Kidney (tissue), 14 donors: ENCODE data around the gene SYT9. TPM values are rescaled to one million over a fixed set of nuclear protein-coding genes. Genes with fewer than 3 reads are reported as not detected.
A peak's percentile ranks its signal among the peaks of the same experiment; 100 is the strongest.

ENCODE experiments used
- DNase-seq, 5 donors: peaks; one replicate each; pipeline ENCODE4 v3.0.0-alpha.2; 2013 to 2020
- FAIRE-seq: peaks from 2 replicates; lab custom pipeline; 2012; peaks lifted over from hg19 to GRCh38; lab: Jason Lieb, UNC
- H3K27ac ChIP-seq, 2 donors: one replicate each; pipeline ENCODE4 v1.7.0; 2013; ENCODE audit warnings: low read depth in 2 of 2, low read length in 2 of 2, inconsistent platforms in 1 of 2
- H3K27me3 ChIP-seq: one replicate; pipeline ENCODE4 v1.7.1; 2013; ENCODE audit warnings: low read length, inconsistent platforms; ENCODE audit not compliant: control insufficient read depth, insufficient read depth
- H3K36me3 ChIP-seq, 3 donors: one replicate each; pipeline versions ENCODE4 v1.7.0 to v1.7.1; 2013; ENCODE audit warnings: low read length in 3 of 3, control low read depth in 1 of 3, inconsistent platforms in 1 of 3; ENCODE audit not compliant: insufficient read depth in 3 of 3, control insufficient read depth in 2 of 3
- H3K4me1 ChIP-seq, 3 donors: one replicate each; pipeline versions ENCODE4 v1.7.0 to v1.7.1; 2013; ENCODE audit warnings: low read length in 3 of 3, inconsistent platforms in 1 of 3, low read depth in 1 of 3; ENCODE audit not compliant: control insufficient read depth in 2 of 3, insufficient read depth in 2 of 3
- H3K4me3 ChIP-seq, 3 donors: one replicate each; pipeline versions ENCODE4 v1.7.0 to v1.8.1; 2013; ENCODE audit warnings: low read length in 3 of 3, control low read depth in 1 of 3, inconsistent platforms in 1 of 3
- H3K9ac ChIP-seq, 3 donors: one replicate each; pipeline versions ENCODE4 v1.7.0 to v1.7.1; 2013; ENCODE audit warnings: low read length in 3 of 3, control low read depth in 1 of 3, inconsistent platforms in 1 of 3
- H3K9me3 ChIP-seq, 3 donors: one replicate each; pipeline versions ENCODE4 v1.7.0 to v1.7.1; 2013; ENCODE audit warnings: low read length in 3 of 3, control low read depth in 1 of 3, inconsistent platforms in 1 of 3; ENCODE audit not compliant: control insufficient read depth in 2 of 3, insufficient read depth in 1 of 3
- intact Hi-C: fragments of 100-400 bp; cut with DNase I; formaldehyde crosslinking; loops from one replicate; pipeline ENCODE4 v1.11.1; 2022
- polyA plus RNA-seq: library from polyadenylated mRNA; stranded (reverse); fragments of 350-450 nt; fragmentation: Illumina TruSeq; extraction: RNeasy Lipid Tissue Mini Kit (QIAGEN cat#74804); gene quantifications from one replicate; pipeline ENCODE4 v1.2.3, GENCODE V29; 2014; ENCODE audit warnings: low read depth, low replicate concordance; ENCODE audit not compliant: insufficient read depth
- total RNA-seq: library from RNA; stranded (reverse); fragmentation: NEBNext Ultra II Directional; extraction: Animal tissue kit (Norgen Biotek cat#: 25700); gene quantifications from one replicate; pipeline ENCODE4 v1.2.1, GENCODE V29; 2021
- TF ChIP-seq, protein P1 (sequence below): IDR thresholded peaks from 3 replicates; pipeline ENCODE4 v1.5.1; 2012; ENCODE audit warnings: mild to moderate bottlenecking, moderate library complexity, borderline replicate concordance; ENCODE audit not compliant: insufficient read depth; ENCODE audit errors: extremely low read depth
- donor health status: control.
- donor health status: control.
- donor health status: control.
- donor health status: control.
- donor health status: control.
- donor health status: DM: yes; HTN: yes; CAD: no.
- donor health status: Normal renal cell carcinoma (clear cell type).

SYT9 gene
- total and polyA plus RNA-seq, 2 donors from 2014 or later, result 1.5 to 2.7 TPM

DNA sequence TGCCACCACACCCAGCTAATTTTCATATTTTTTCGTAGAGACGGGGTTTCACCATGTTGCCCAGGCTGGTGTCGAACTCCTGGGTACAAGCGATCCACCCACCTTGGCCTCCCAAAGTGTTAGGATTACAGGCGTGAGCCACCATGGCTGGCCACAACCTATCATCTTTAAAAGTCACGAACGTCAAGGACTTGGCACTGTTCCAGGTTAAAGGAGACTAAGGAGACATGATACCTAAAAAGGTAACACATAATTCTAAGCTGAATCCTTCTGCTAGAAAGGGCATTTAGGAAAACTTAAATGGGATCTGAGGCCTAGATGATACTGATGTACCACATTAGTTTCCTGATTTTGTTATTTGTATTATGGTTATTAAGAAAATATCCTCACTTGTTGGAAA is 43.3 kb upstream of the SYT9 start:
- Histone ChIP-seq H3K27ac (no peak overlapping the region), H3K36me3 (no peaks in the 10 kb centered on the region), H3K27me3 (no peaks in the 10 kb centered on the region), H3K9ac (no peak overlapping the region), H3K4me1 (no peaks in the 10 kb centered on the region), H3K4me3 (no peak overlapping the region), H3K9me3 (no peaks in the 10 kb centered on the region)
- FAIRE-seq, result no peak
- DNase-seq, result no peak
- intact Hi-C loops, result no loop called here
- TF ChIP-seq, protein P1, sequence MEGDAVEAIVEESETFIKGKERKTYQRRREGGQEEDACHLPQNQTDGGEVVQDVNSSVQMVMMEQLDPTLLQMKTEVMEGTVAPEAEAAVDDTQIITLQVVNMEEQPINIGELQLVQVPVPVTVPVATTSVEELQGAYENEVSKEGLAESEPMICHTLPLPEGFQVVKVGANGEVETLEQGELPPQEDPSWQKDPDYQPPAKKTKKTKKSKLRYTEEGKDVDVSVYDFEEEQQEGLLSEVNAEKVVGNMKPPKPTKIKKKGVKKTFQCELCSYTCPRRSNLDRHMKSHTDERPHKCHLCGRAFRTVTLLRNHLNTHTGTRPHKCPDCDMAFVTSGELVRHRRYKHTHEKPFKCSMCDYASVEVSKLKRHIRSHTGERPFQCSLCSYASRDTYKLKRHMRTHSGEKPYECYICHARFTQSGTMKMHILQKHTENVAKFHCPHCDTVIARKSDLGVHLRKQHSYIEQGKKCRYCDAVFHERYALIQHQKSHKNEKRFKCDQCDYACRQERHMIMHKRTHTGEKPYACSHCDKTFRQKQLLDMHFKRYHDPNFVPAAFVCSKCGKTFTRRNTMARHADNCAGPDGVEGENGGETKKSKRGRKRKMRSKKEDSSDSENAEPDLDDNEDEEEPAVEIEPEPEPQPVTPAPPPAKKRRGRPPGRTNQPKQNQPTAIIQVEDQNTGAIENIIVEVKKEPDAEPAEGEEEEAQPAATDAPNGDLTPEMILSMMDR, result no peak

DNA sequence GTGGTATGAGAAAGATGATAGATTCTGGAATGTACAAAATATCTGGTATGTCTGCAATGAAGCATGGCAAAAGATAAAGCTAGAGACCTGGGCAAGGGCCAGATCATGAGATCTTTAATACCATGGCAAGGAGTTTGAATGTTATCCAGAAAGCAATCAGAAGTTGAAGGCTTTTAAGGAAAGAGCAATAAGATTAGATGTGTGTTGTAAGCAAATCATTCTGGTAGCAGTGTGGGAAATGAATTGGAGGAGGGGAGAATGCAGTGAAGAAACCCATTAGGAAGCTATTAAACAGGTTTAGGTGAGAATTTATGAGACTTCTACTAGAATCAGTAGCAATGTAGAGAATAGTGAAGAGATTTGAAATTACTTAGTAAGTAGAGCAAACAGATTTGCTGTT is 32.2 kb upstream of the SYT9 start:
- FAIRE-seq (no peak), DNase-seq (no peak)
- Histone ChIP-seq H3K27me3 (no peaks in the 10 kb centered on the region), H3K27ac (no peak overlapping the region), H3K4me1 (no peaks in the 10 kb centered on the region), H3K4me3 (no peak overlapping the region), H3K36me3 (no peaks in the 10 kb centered on the region), H3K9ac (no peak overlapping the region), H3K9me3 (no peaks in the 10 kb centered on the region)
- intact Hi-C loops, result no loop called here
- TF ChIP-seq, protein P1, result no peak

DNA sequence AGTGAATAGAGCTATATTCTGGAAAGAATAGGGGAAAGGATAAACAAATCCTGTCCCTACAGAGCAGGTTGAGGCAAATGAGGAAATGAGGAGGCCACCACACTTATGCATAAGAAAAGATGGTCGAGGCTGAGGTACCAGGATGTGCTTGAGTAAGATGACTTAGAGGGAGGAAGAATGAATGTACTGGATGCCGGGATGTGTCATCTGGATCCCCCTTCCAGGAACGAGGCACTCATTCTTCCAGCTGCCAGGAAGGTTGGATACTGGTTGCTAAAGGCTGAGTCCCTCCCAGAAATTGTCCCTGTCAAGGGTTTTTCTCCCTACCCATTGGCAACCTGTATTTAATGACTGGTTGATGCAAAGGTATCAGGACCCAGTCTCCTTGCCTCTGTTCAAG is 31.1 kb upstream of the SYT9 start:
- no peak overlapping the region for H3K4me3 ChIP-seq
- H3K27me3 ChIP-seq, result no peaks in the 10 kb centered on the region
- H3K9ac ChIP-seq, result no peak overlapping the region
- H3K27ac ChIP-seq, result no peak overlapping the region
- H3K4me1 ChIP-seq, result no peaks in the 10 kb centered on the region
- TF ChIP-seq, protein P1, result no peak
- FAIRE-seq, result no peak
- no peaks in the 10 kb centered on the region for H3K9me3 ChIP-seq
- intact Hi-C loops, result no loop called here
- no peak for DNase-seq
- no peaks in the 10 kb centered on the region for H3K36me3 ChIP-seq

DNA sequence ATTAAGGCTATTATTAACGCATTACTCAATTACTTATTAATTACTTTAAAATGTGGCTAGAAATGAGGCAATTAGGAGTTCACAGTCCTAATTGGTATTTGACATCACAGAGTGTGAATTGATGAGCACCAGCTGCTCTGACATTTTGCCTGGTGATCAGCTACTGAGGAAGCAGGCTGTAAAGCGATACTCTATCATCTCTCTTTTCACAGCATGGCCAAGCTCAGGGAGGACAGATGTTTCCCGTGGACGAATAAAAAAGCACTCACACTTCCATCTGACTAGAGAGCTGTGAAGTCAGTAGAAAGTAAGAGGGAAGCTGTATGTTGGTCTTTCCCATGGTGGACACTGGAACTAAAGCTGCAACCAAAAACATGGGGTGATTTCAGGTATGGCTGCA is 29.1 kb upstream of the SYT9 start:
- Histone ChIP-seq H3K4me1 (no peaks in the 10 kb centered on the region), H3K36me3 (no peaks in the 10 kb centered on the region), H3K27ac (no peak overlapping the region), H3K9ac (no peak overlapping the region), H3K27me3 (no peaks in the 10 kb centered on the region), H3K4me3 (no peak overlapping the region), H3K9me3 (no peaks in the 10 kb centered on the region)
- FAIRE-seq (no peak), DNase-seq (peak in 2 of 5 donors; percentile 19 to 35)
- TF ChIP-seq, protein P1, result no peak
- intact Hi-C loops, result no loop called here
